GM12878 (cell line): ENCODE results near the gene FJX1. TPM values are rescaled to one million over a fixed set of nuclear protein-coding genes. Genes with fewer than 3 reads are reported as not detected.

Experiments used
- ATAC-seq: fragments of 200-7000 bp; cut with Tn5 transposase; 3 replicates; pipeline ENCODE4 v1.9.1; 2020; ENCODE audit warnings: mild to moderate bottlenecking, moderate library complexity
- BruUV-seq: library from RNA; stranded (reverse); fragments of 400-500 nt; replicated peaks from 2 replicates; lab custom pipeline; 2021; lab: Mats Ljungman, UMichigan
- CTCF ChIA-PET: fragments of 300-600 bp; sonication (Branson Sonifier 250); formaldehyde crosslinking; extraction: SDS; loops from one replicate; lab custom pipeline; 2021; ENCODE audit warnings: inconsistent platforms; lab: Yijun Ruan, JAX
- POLR2A ChIA-PET: fragments of 350-600 bp; formaldehyde crosslinking; extraction: SDS; loops from one replicate; lab custom pipeline; 2021; ENCODE audit warnings: inconsistent platforms; lab: Charles Lee
- RAD21 ChIA-PET: fragments of 300-600 bp; sonication (Branson Sonifier 250); formaldehyde crosslinking; loops from one replicate; lab custom pipeline; 2023; ENCODE audit warnings: antibody characterized with exemption; ENCODE audit not compliant: unreplicated experiment; lab: Charles Lee
- SMC1A ChIA-PET: fragments of 300-600 bp; sonication (Branson Sonifier 250); formaldehyde crosslinking; loops from one replicate; lab custom pipeline; 2023; ENCODE audit not compliant: unreplicated experiment, uncharacterized antibody; lab: Charles Lee
- DNase-seq: peaks from one replicate; pipeline ENCODE4 v3.0.0-alpha.2; 2011; ENCODE audit warnings: low read depth, low spot score
- FAIRE-seq: peaks from 3 replicates; lab custom pipeline; 2011; peaks lifted over from hg19 to GRCh38; lab: Jason Lieb, UNC
- H2AFZ ChIP-seq: 2 replicates; pipeline ENCODE4 v1.6.0; 2011; ENCODE audit warnings: low read depth, low read length, control low read depth; ENCODE audit not compliant: control insufficient read depth
- H3K27ac ChIP-seq: 2 replicates; pipeline ENCODE4 v1.5.1; 2011; ENCODE audit warnings: control low read depth; ENCODE audit not compliant: control insufficient read depth, insufficient read depth
- H3K27me3 ChIP-seq, 2 experiments: replicated peaks in 1 of 2; 2 replicates each; pipeline versions ENCODE4 v1.6.0 to v1.6.1; 2011; ENCODE audit warnings: low read length in 1 of 2; ENCODE audit not compliant: control insufficient read depth in 2 of 2, insufficient read depth in 2 of 2
- H3K36me3 ChIP-seq, 2 experiments: 2 replicates each; pipeline ENCODE4 v1.5.1; 2011; ENCODE audit warnings: low read length in 1 of 2; ENCODE audit not compliant: control insufficient read depth in 2 of 2, insufficient read depth in 2 of 2
- H3K4me1 ChIP-seq: 2 replicates; pipeline ENCODE4 v1.6.1; 2011; ENCODE audit warnings: mild to moderate bottlenecking, low read length, moderate library complexity, mixed read lengths; ENCODE audit not compliant: control insufficient read depth, insufficient read depth
- H3K4me2 ChIP-seq: 2 replicates; pipeline ENCODE4 v1.6.0; 2011; ENCODE audit warnings: control low read depth; ENCODE audit not compliant: control insufficient read depth, insufficient read depth
- H3K4me3 ChIP-seq: fragments of 200-600 bp; sonication (generic); 2 replicates; pipeline ENCODE4 v1.5.1; 2016
- H3K79me2 ChIP-seq: 2 replicates; pipeline ENCODE4 v1.6.0; 2011; ENCODE audit warnings: low read length; ENCODE audit not compliant: control insufficient read depth, insufficient read depth
- H3K9ac ChIP-seq: 2 replicates; pipeline ENCODE4 v1.8.0; 2011; ENCODE audit warnings: low read length, control low read depth, mixed read lengths; ENCODE audit not compliant: control insufficient read depth, insufficient read depth
- H3K9me3 ChIP-seq: replicated peaks from 3 replicates; pipeline ENCODE4 v1.5.1; 2011; ENCODE audit warnings: mild to moderate bottlenecking, low read length; ENCODE audit not compliant: control insufficient read depth, insufficient read depth
- H4K20me1 ChIP-seq: 2 replicates; pipeline ENCODE4 v1.6.0; 2011; ENCODE audit not compliant: control insufficient read depth, insufficient read depth
- ATF7 ChIP-seq: fragments of 450-650 bp; IDR thresholded peaks from 2 replicates; pipeline ENCODE4 v1.6.1; 2016; ENCODE audit warnings: low read depth, mild to moderate bottlenecking
- BACH1 ChIP-seq: fragments of 450-650 bp; IDR thresholded peaks from 2 replicates; pipeline ENCODE4 v1.6.1; 2017; ENCODE audit warnings: mild to moderate bottlenecking, borderline replicate concordance
- BCL11A ChIP-seq: IDR thresholded peaks from 2 replicates; pipeline ENCODE4 v1.6.1; 2011; ENCODE audit warnings: low read depth, low read length
- CBX3 ChIP-seq: fragments of 200-600 bp; sonication (generic); IDR thresholded peaks from 2 replicates; pipeline ENCODE4 v1.6.1; 2016; ENCODE audit warnings: low read depth, borderline replicate concordance
- ETV6 ChIP-seq, 2 experiments: fragments of 450-650 bp in 1 of 2; IDR thresholded peaks in 1 of 2; conservative IDR thresholded peaks in 1 of 2; 2 replicates each; pipeline ENCODE4 v1.6.1; 2014; ENCODE audit warnings: antibody characterized with exemption in 1 of 2, borderline replicate concordance in 1 of 2, low read depth in 1 of 2, mild to moderate bottlenecking in 1 of 2, moderate library complexity in 1 of 2
- EZH2 ChIP-seq: IDR thresholded peaks from 2 replicates; pipeline ENCODE4 v1.6.1; 2012; ENCODE audit warnings: low read depth, mild to moderate bottlenecking, control low read depth, inconsistent platforms, low read length, borderline replicate concordance; ENCODE audit not compliant: control insufficient read depth
- FOXM1 ChIP-seq: IDR thresholded peaks from 2 replicates; pipeline ENCODE4 v1.6.1; 2012; ENCODE audit warnings: low read depth, mild to moderate bottlenecking, inconsistent platforms, low read length, moderate library complexity
- HCFC1 ChIP-seq: fragments of 150-350 bp; IDR thresholded peaks from 2 replicates; pipeline ENCODE4 v1.6.1; 2014; ENCODE audit warnings: low read length
- HSF1 ChIP-seq: fragments of 150-350 bp; IDR thresholded peaks from 2 replicates; pipeline ENCODE4 v1.6.1; 2014; ENCODE audit warnings: mild to moderate bottlenecking, low read depth, low read length
- IRF3 ChIP-seq: fragments of 450-650 bp; IDR thresholded peaks from 2 replicates; pipeline ENCODE4 v1.6.1; 2014; ENCODE audit warnings: mild to moderate bottlenecking
- KDM1A ChIP-seq: fragments of 200-600 bp; sonication (generic); IDR thresholded peaks from 2 replicates; pipeline ENCODE4 v1.6.1; 2016; ENCODE audit warnings: borderline replicate concordance
- KLF5 ChIP-seq: fragments of 450-650 bp; IDR thresholded peaks from 2 replicates; pipeline ENCODE4 v1.6.1; 2014; ENCODE audit warnings: mild to moderate bottlenecking; ENCODE audit not compliant: partially characterized antibody
- PBX3 ChIP-seq: IDR thresholded peaks from 2 replicates; pipeline ENCODE4 v1.6.1; 2011; ENCODE audit warnings: mild to moderate bottlenecking, low read depth, low read length, moderate library complexity; ENCODE audit not compliant: insufficient replicate concordance
- RELB ChIP-seq: fragments of 450-650 bp; IDR thresholded peaks from 2 replicates; pipeline ENCODE4 v1.6.1; 2017; ENCODE audit warnings: low read depth, mild to moderate bottlenecking, moderate library complexity
- TCF7 ChIP-seq: IDR thresholded peaks from 2 replicates; pipeline ENCODE4 v1.6.1; 2014; ENCODE audit warnings: antibody characterized with exemption, borderline replicate concordance
- WRNIP1 ChIP-seq: IDR thresholded peaks from 2 replicates; pipeline ENCODE4 v1.6.1; 2011; ENCODE audit warnings: low read depth, low read length, improper control_type of control experiment, borderline replicate concordance
- YY1 ChIP-seq: IDR thresholded peaks from 2 replicates; pipeline ENCODE4 v1.6.1; 2011; ENCODE audit warnings: low read depth, mild to moderate bottlenecking, low read length
- ZNF207 ChIP-seq: fragments of 450-650 bp; IDR thresholded peaks from 2 replicates; pipeline ENCODE4 v1.6.1; 2014; ENCODE audit warnings: antibody characterized with exemption, mild to moderate bottlenecking, borderline replicate concordance
- WGBS: methylation state at CpG from one replicate; pipeline ENCODE4 v1.1.6; 2016; ENCODE audit warnings: low lambda C conversion rate; ENCODE audit not compliant: insufficient replicate concordance, insufficient coverage; ENCODE audit errors: missing lambda C conversion rate; 5-methylcytosine and 5-hydroxymethylcytosine counted together
- in situ Hi-C: fragments of 300-500 bp; cut with MboI; formaldehyde crosslinking; loops from 9 replicates; pipeline ENCODE4 v1.14.3; 2018; ENCODE audit warnings: mixed read lengths
- intact Hi-C: fragments of 100-400 bp; cut with micrococcal nuclease; formaldehyde crosslinking; loops from one replicate; pipeline ENCODE4 v1.14.2; 2022; ENCODE audit not compliant: unreplicated experiment
- polyA plus RNA-seq, 11 experiments: library from polyadenylated mRNA; depleted of rRNA in 4 of 11; unstranded in 6 of 11; stranded (reverse) in 5 of 11; fragments of >200 nt; fragmentation: Nextera tagmentation in 4 of 11; fragmentation: Illumina TruSeq in 1 of 11; extraction: Ambion mirVana in 4 of 11; extraction: Trizol in 1 of 11; gene quantifications; 1 replicate in 1 of 11; 2 replicates in 10 of 11; pipeline versions ENCODE4 v1.2.1 to v1.2.3, GENCODE V29; 2011 to 2016; ENCODE audit warnings: inconsistent platforms in 2 of 11, missing spikeins in 2 of 11, low read depth in 1 of 11
- total RNA-seq, 4 experiments: library from RNA; depleted of rRNA in 3 of 4; stranded (reverse); fragments of >200 nt in 3 of 4; fragmentation: Illumina TruSeq in 1 of 4; extraction: Trizol in 1 of 4; gene quantifications; 2 replicates each; pipeline versions ENCODE4 v1.2.1 to v1.2.3, GENCODE V29; 2013 to 2021

Gene FJX1
- total and polyA plus RNA-seq, 10 of the 15 experiments (the other 5 are each of a cell fraction or from before 2014, with no cell fraction given) = 1.7 to 26.1 (median 10.0) TPM

- intact Hi-C loops = no loop called here
- BruUV-seq = no TSS peak
- 0% methylated on average over 1 of the region's 1 CpG for WGBS
- no peaks in the 10 kb centered on the region for H4K20me1 ChIP-seq
- no peaks in the 10 kb centered on the region for H3K79me2 ChIP-seq
- no peak overlapping the region for H2AFZ ChIP-seq
- H3K9ac ChIP-seq = no peak overlapping the region
- POLR2A ChIA-PET = no interaction called here
- no peak overlapping the region for H3K4me3 ChIP-seq
- in situ Hi-C loops = no loop called here
- no peaks in the 10 kb centered on the region for H3K36me3 ChIP-seq
- FAIRE-seq = no peak
- no peak overlapping the region for H3K27ac ChIP-seq
- H3K27me3 ChIP-seq = peaks cover 0 to 4% of the 10 kb centered on the region in 2 experiments; a peak in 1 of 4 replicates
- no peak for ATAC-seq
- CTCF ChIA-PET = no interaction called here
- no peak overlapping the region for H3K4me2 ChIP-seq
- H3K9me3 ChIP-seq = no peaks in the 10 kb centered on the region
- H3K4me1 ChIP-seq = no peaks in the 10 kb centered on the region
- TF ChIP-seq IRF3 = no peak
- TF ChIP-seq KDM1A = no peak
- no peak for TF ChIP-seq BCL11A
- TF ChIP-seq WRNIP1 = no peak
- no peak for TF ChIP-seq CBX3
- TF ChIP-seq HSF1 = no peak
- no peak for TF ChIP-seq YY1
- TF ChIP-seq RELB = no peak
- no peak for TF ChIP-seq FOXM1
- TF ChIP-seq PBX3 = no peak
- no peak for TF ChIP-seq ATF7
- no peak for TF ChIP-seq HCFC1
- no peak for TF ChIP-seq BACH1
- TF ChIP-seq KLF5 = no peak
- no peak for TF ChIP-seq ETV6 (conservative IDR thresholded peaks at IDR 0.05 in 1 of 2, IDR thresholded peaks at IDR 0.05 in 1 of 2; ENCODE audit: borderline replicate concordance in 1 of 2, low read depth in 1 of 2)
- no peak for TF ChIP-seq ZNF207
- no peak for TF ChIP-seq TCF7
- TF ChIP-seq EZH2 = no peak
- TF ChIP-seq, all 136 proteins: peak for 0
- DNase-seq = no peak
- ChIA-PET RAD21 (no interaction called here), SMC1A (no interaction called here)
These were observed 31.7 kb downstream of the FJX1 start for GRCh38 chr11:35650006-35650405.
